Endothelial cell (in vitro differentiated cells): ENCODE data around the gene CARD18. TPM values are rescaled to one million over a fixed set of nuclear protein-coding genes. Genes with fewer than 3 reads are reported as not detected.
"Not testable (repeated sequence)": the region's sequence is repeated elsewhere in the genome, so short reads cannot be mapped to it uniquely, and the experiment has no call there.

Source experiments
- DNase-seq: peaks from one replicate; pipeline ENCODE4 v3.0.0; 2021; ENCODE audit warnings: low spot score
- H3K27ac Mint-ChIP-seq: one replicate; pipeline ENCODE4 v1.8.0; 2021; ENCODE audit warnings: mixed read lengths, inconsistent platforms; ENCODE audit not compliant: unreplicated experiment
- H3K27me3 Mint-ChIP-seq: one replicate; pipeline ENCODE4 v1.8.0; 2021; ENCODE audit warnings: mild to moderate bottlenecking, moderate library complexity, mixed read lengths, inconsistent platforms; ENCODE audit not compliant: unreplicated experiment
- H3K36me3 Mint-ChIP-seq: one replicate; pipeline ENCODE4 v1.8.0; 2021; ENCODE audit warnings: mild to moderate bottlenecking, low read depth, mixed read lengths, inconsistent platforms; ENCODE audit not compliant: unreplicated experiment
- H3K4me1 Mint-ChIP-seq: one replicate; pipeline ENCODE4 v1.8.0; 2021; ENCODE audit warnings: mild to moderate bottlenecking, mixed read lengths, inconsistent platforms; ENCODE audit not compliant: unreplicated experiment
- H3K4me3 Mint-ChIP-seq: one replicate; pipeline ENCODE4 v1.8.0; 2021; ENCODE audit warnings: mild to moderate bottlenecking, mixed read lengths, inconsistent platforms; ENCODE audit not compliant: unreplicated experiment
- H3K9me3 Mint-ChIP-seq: one replicate; pipeline ENCODE4 v1.8.0; 2021; ENCODE audit warnings: mixed read lengths, inconsistent platforms; ENCODE audit not compliant: unreplicated experiment
- total RNA-seq: library from RNA; stranded (reverse); fragmentation: NEBNext Ultra II Directional; extraction: Animal tissue kit (Norgen Biotek cat#: 25700); gene quantifications from one replicate; pipeline ENCODE4 v1.2.1, GENCODE V29; 2021; ENCODE audit not compliant: unreplicated experiment
- TF ChIP-seq, protein P1 (sequence below): fragments of 200-600 bp; sonication (generic); IDR thresholded peaks from one replicate; pipeline ENCODE4 v1.5.0; 2021; ENCODE audit warnings: antibody characterized with exemption; ENCODE audit not compliant: unreplicated experiment

Gene CARD18
- total RNA-seq, 1 donor from 2014 or later = not detected

- DNase-seq = no peak
- Mint-ChIP-seq H3K4me3 (no peak overlapping the region), H3K36me3 (peaks cover 9% of the 10 kb centered on the region), H3K27me3 (peaks cover 4% of the 10 kb centered on the region), H3K27ac (peak overlapping the region; percentile 94), H3K4me1 (peaks cover 26% of the 10 kb centered on the region), H3K9me3 (no peaks in the 10 kb centered on the region)
- TF ChIP-seq, protein P1, sequence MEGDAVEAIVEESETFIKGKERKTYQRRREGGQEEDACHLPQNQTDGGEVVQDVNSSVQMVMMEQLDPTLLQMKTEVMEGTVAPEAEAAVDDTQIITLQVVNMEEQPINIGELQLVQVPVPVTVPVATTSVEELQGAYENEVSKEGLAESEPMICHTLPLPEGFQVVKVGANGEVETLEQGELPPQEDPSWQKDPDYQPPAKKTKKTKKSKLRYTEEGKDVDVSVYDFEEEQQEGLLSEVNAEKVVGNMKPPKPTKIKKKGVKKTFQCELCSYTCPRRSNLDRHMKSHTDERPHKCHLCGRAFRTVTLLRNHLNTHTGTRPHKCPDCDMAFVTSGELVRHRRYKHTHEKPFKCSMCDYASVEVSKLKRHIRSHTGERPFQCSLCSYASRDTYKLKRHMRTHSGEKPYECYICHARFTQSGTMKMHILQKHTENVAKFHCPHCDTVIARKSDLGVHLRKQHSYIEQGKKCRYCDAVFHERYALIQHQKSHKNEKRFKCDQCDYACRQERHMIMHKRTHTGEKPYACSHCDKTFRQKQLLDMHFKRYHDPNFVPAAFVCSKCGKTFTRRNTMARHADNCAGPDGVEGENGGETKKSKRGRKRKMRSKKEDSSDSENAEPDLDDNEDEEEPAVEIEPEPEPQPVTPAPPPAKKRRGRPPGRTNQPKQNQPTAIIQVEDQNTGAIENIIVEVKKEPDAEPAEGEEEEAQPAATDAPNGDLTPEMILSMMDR = no peak
These were observed 29.5 kb downstream of the CARD18 start for GRCh38 chr11:105109855-105110687.

DNA sequence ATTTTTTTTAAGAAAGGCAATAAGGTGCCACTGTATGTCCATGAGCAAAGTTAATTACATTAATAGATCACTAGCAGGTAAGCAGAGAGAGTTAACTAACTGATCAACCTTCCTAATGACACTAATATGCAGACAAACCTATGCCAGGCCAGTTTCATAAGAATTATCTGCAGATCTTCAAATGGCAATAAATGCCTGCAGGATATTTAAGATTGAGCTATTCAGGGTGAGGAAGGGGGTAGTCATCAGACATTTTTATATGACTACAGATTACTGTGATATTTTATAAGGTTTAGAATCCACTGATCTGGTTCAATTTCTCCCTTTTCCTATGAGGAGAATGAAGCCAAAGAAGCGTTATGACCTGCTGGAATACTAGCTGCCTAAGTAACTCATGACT, 30.2 kb downstream of the CARD18 start:
- peak overlapping the region; percentile 94 for H3K27ac Mint-ChIP-seq
- H3K36me3 Mint-ChIP-seq = peaks cover 9% of the 10 kb centered on the region
- DNase-seq = no peak
- TF ChIP-seq, protein P1 = no peak
- peaks cover 26% of the 10 kb centered on the region for H3K4me1 Mint-ChIP-seq
- H3K4me3 Mint-ChIP-seq = no peak overlapping the region
- H3K9me3 Mint-ChIP-seq = no peaks in the 10 kb centered on the region
- peaks cover 4% of the 10 kb centered on the region for H3K27me3 Mint-ChIP-seq

DNA sequence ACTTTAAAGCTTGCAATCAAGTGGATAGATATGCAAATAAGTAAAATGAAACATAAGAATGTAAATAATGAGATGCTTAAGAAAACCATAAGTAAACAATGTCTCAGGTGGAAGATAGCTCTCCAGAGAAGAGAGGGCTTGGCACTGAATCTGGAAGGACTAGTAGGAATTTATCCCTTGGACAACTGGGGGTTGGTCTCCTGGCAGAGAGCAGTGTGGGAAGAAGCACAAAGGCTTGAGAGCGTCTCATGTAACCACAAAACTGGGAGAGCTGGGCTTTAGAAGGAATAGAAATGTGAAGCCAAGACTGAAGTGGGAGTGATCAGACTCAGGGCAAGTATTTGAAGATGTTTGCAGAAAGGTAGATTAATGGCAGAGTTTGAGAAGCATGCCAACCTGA, 31.3 kb downstream of the CARD18 start:
- H3K4me3 Mint-ChIP-seq = no peak overlapping the region
- peak overlapping the region; percentile 44 for H3K27ac Mint-ChIP-seq
- peaks cover 4% of the 10 kb centered on the region for H3K27me3 Mint-ChIP-seq
- peaks cover 26% of the 10 kb centered on the region for H3K4me1 Mint-ChIP-seq
- TF ChIP-seq, protein P1 = no peak
- peaks cover 9% of the 10 kb centered on the region for H3K36me3 Mint-ChIP-seq
- no peaks in the 10 kb centered on the region for H3K9me3 Mint-ChIP-seq
- DNase-seq = no peak

DNA sequence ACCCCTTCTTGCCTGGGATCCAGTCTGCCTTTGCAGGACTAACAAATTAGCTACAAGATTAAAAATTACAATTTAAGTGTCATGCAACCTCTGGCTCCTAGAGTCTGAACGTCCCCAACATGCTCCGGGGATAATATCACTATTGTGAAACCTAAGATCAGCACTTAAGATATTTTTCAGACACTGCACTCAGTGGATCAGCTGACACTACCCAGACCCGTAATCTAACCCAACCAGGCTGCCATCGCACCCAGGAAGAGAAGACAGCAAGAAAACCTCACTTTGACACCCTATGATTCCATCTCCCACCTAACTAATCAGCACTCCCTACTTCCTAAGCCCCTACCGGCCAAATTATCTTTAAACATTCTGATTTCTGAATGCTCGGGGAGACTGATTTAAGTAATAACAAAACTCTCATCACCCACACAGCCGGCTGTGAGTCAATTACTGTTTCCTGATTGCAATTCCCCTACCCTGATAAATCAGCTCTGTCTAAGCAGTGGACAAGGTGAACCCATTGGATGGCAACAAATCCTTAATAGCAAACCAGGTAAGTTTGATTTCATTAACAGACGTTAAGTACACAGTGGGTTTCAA, 32.2 kb downstream of the CARD18 start:
- H3K36me3 Mint-ChIP-seq, H3K4me3 Mint-ChIP-seq, DNase-seq, H3K27me3 Mint-ChIP-seq, H3K9me3 Mint-ChIP-seq, H3K27ac Mint-ChIP-seq: not testable (repeated sequence)
- H3K4me1 Mint-ChIP-seq = peaks cover 26% of the 10 kb centered on the region

DNA sequence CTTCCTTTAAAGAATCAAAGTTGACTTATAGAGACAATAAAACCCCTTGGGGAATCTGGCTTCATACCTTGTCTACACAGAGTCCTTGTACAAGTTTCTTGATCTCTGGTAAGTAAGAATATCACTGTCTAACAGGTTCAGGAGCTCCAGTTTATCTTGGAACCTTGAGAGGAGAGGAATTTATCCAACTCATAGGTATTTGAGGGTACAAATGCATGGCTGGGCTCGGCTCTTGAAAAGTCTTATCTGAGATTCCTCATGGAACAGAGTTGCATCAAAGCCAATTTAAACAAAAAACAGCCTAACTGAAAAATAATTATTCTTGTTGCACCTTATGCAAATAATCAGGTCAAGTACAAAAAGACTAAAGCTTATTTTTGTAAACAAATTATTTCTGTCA, 33.4 kb downstream of the CARD18 start:
- DNase-seq = no peak
- Mint-ChIP-seq H3K36me3 (peaks cover 9% of the 10 kb centered on the region), H3K27me3 (peaks cover 4% of the 10 kb centered on the region), H3K9me3 (no peaks in the 10 kb centered on the region), H3K4me1 (peaks cover 26% of the 10 kb centered on the region), H3K4me3 (no peak overlapping the region), H3K27ac (no peak overlapping the region)
- TF ChIP-seq, protein P1 = no peak
